IMR-90 (cell line): ENCODE results near the gene PEX7. TPM values are rescaled to one million over a fixed set of nuclear protein-coding genes. Genes with fewer than 3 reads are reported as not detected.
"Not testable (repeated sequence)": the region's sequence is repeated elsewhere in the genome, so short reads cannot be mapped to it uniquely, and the experiment has no call there.

ENCODE experiments used
- ATAC-seq: fragments of 200-7000 bp; cut with Tn5 transposase; 2 replicates; pipeline ENCODE4 v1.9.1; 2020; ENCODE audit warnings: low read depth, mild to moderate bottlenecking, moderate library complexity
- BruUV-seq: library from RNA; stranded (reverse); fragments of 400-500 nt; replicated peaks from 2 replicates; lab custom pipeline; 2021; lab: Mats Ljungman, UMichigan
- CTCF ChIA-PET: fragments of 300-600 bp; formaldehyde crosslinking; extraction: SDS; loops from one replicate; lab custom pipeline; 2021; ENCODE audit warnings: antibody characterized with exemption; lab: Yijun Ruan, JAX
- POLR2A ChIA-PET: fragments of 300-600 bp; sonication (Branson Sonifier 250); formaldehyde crosslinking; loops from one replicate; lab custom pipeline; 2022; ENCODE audit warnings: antibody characterized with exemption; ENCODE audit not compliant: unreplicated experiment; lab: Charles Lee
- DNase-seq: peaks from one replicate; pipeline ENCODE4 v3.0.0; 2013
- H2AFZ ChIP-seq: replicated peaks from 2 replicates; pipeline ENCODE3; 2013; ENCODE audit warnings: low read length, mild to moderate bottlenecking; ENCODE audit not compliant: poor library complexity
- H2AK5ac ChIP-seq: 2 replicates; pipeline ENCODE4 v1.6.1; 2013; ENCODE audit warnings: low read depth, low read length, inconsistent platforms
- H2AK9ac ChIP-seq: replicated peaks from 2 replicates; pipeline ENCODE3; 2013; ENCODE audit warnings: mild to moderate bottlenecking, low read depth, low read length, moderate library complexity; ENCODE audit not compliant: poor library complexity
- H2BK120ac ChIP-seq: 2 replicates; pipeline ENCODE4 v1.6.1; 2013; ENCODE audit warnings: low read depth, low read length, inconsistent platforms
- H2BK15ac ChIP-seq: 3 replicates; pipeline ENCODE4 v1.6.1; 2013; ENCODE audit warnings: low read depth, low read length, inconsistent platforms
- H2BK20ac ChIP-seq: 2 replicates; pipeline ENCODE4 v1.6.1; 2013; ENCODE audit warnings: low read depth, mild to moderate bottlenecking, inconsistent platforms, low read length, moderate library complexity
- H2BK5ac ChIP-seq: 2 replicates; pipeline ENCODE4 v1.6.1; 2013; ENCODE audit warnings: mild to moderate bottlenecking, low read depth, low read length, inconsistent platforms; ENCODE audit not compliant: poor library complexity, severe bottlenecking
- H3K14ac ChIP-seq: replicated peaks from 2 replicates; pipeline ENCODE4 v1.6.1; 2013; ENCODE audit warnings: low read depth, low read length, inconsistent platforms
- H3K18ac ChIP-seq: 2 replicates; pipeline ENCODE4 v1.6.1; 2013; ENCODE audit warnings: low read depth, low read length, control low read depth
- H3K23ac ChIP-seq: 2 replicates; pipeline ENCODE4 v1.6.1; 2013; ENCODE audit warnings: low read depth, low read length, inconsistent platforms
- H3K27ac ChIP-seq: 2 replicates; pipeline ENCODE4 v1.5.1; 2013; ENCODE audit warnings: mild to moderate bottlenecking, control low read depth, low read length; ENCODE audit not compliant: insufficient read depth
- H3K27me3 ChIP-seq: 2 replicates; pipeline ENCODE4 v1.6.1; 2013; ENCODE audit warnings: low read length; ENCODE audit not compliant: control insufficient read depth, insufficient read depth
- H3K36me3 ChIP-seq: 2 replicates; pipeline ENCODE4 v1.6.1; 2013; ENCODE audit warnings: low read length, mixed read lengths; ENCODE audit not compliant: control insufficient read depth, insufficient read depth
- H3K4ac ChIP-seq: 2 replicates; pipeline ENCODE4 v1.6.1; 2013; ENCODE audit warnings: low read depth, low read length, inconsistent platforms
- H3K4me1 ChIP-seq: 2 replicates; pipeline ENCODE4 v1.6.1; 2013; ENCODE audit warnings: low read length, mixed read lengths; ENCODE audit not compliant: control insufficient read depth, insufficient read depth
- H3K4me2 ChIP-seq: 2 replicates; pipeline ENCODE4 v1.6.1; 2013; ENCODE audit warnings: low read depth, mild to moderate bottlenecking, control low read depth, low read length, moderate library complexity
- H3K4me3 ChIP-seq: 2 replicates; pipeline ENCODE4 v1.5.1; 2013; ENCODE audit warnings: low read depth, mild to moderate bottlenecking, control low read depth, low read length, moderate library complexity; ENCODE audit not compliant: insufficient read depth
- H3K56ac ChIP-seq: 2 replicates; pipeline ENCODE4 v1.6.1; 2013; ENCODE audit warnings: low read length, inconsistent platforms; ENCODE audit not compliant: insufficient read depth; ENCODE audit errors: extremely low read depth
- H3K79me1 ChIP-seq, 2 experiments: 2 replicates each; pipeline ENCODE4 v1.6.1; 2013; ENCODE audit warnings: low read length in 2 of 2, inconsistent platforms in 1 of 2, low read depth in 1 of 2
- H3K9ac ChIP-seq: 2 replicates; pipeline ENCODE4 v1.6.1; 2013; ENCODE audit warnings: low read depth, low read length, control low read depth
- H3K9me1 ChIP-seq: 2 replicates; pipeline ENCODE4 v1.6.1; 2013; ENCODE audit warnings: low read length, inconsistent platforms; ENCODE audit not compliant: insufficient read depth
- H3K9me3 ChIP-seq: 2 replicates; pipeline ENCODE4 v1.6.1; 2013; ENCODE audit warnings: low read length; ENCODE audit not compliant: control insufficient read depth, insufficient read depth
- H4K20me1 ChIP-seq: 2 replicates; pipeline ENCODE4 v1.6.1; 2013; ENCODE audit warnings: low read length, inconsistent platforms; ENCODE audit not compliant: insufficient read depth
- H4K5ac ChIP-seq: 2 replicates; pipeline ENCODE4 v1.6.1; 2013; ENCODE audit warnings: mild to moderate bottlenecking, low read depth, low read length, control low read depth
- H4K8ac ChIP-seq, 2 experiments: 2 replicates each; pipeline ENCODE4 v1.6.1; 2013; ENCODE audit warnings: low read depth in 2 of 2, low read length in 2 of 2, control low read depth in 1 of 2, inconsistent platforms in 1 of 2
- H4K91ac ChIP-seq: 2 replicates; pipeline ENCODE4 v1.6.1; 2013; ENCODE audit warnings: low read depth, low read length, inconsistent platforms; ENCODE audit not compliant: insufficient read depth
- WGBS, 2 experiments: methylation state at CpG; one replicate each; pipeline versions ENCODE4 v1.1.5 to v1.1.7; 2013; ENCODE audit warnings: missing lambda C conversion rate in 2 of 2; ENCODE audit not compliant: insufficient read length in 1 of 2; ENCODE audit errors: extremely low coverage in 2 of 2; 5-methylcytosine and 5-hydroxymethylcytosine counted together
- dilution Hi-C: fragments of 300-500 bp; cut with HindIII; formaldehyde crosslinking; loops from one replicate; pipeline ENCODE4 v1.14.3; 2018; ENCODE audit warnings: low sequenced_read_pairs; ENCODE audit not compliant: unreplicated experiment
- in situ Hi-C: fragments of 300-500 bp; cut with MboI; formaldehyde crosslinking; loops from 3 replicates; pipeline ENCODE4 v1.14.3; 2019; ENCODE audit warnings: low sequenced_read_pairs, inconsistent platforms, mixed read lengths
- intact Hi-C: fragments of 100-400 bp; cut with micrococcal nuclease; formaldehyde crosslinking; loops from 2 replicates; pipeline ENCODE4 v1.10.0; 2022
- polyA plus RNA-seq, 3 experiments: library from polyadenylated mRNA; depleted of rRNA; stranded (reverse); fragments of >200 nt; gene quantifications; 2 replicates each; pipeline ENCODE4 v1.2.3, GENCODE V29; 2012; ENCODE audit warnings: low replicate concordance in 1 of 3
- total RNA-seq: library from RNA; depleted of rRNA; stranded (reverse); fragments of >200 nt; gene quantifications from 2 replicates; pipeline ENCODE4 v1.2.3, GENCODE V29; 2012

PEX7 gene
- total and polyA plus RNA-seq, 2 of the 4 experiments (the other 2 are of a cell fraction): 5.4 to 7.0 TPM

- H2AK5ac ChIP-seq, BruUV-seq, H3K27me3 ChIP-seq, ATAC-seq, H3K4ac ChIP-seq, H3K4me3 ChIP-seq, H4K5ac ChIP-seq, H4K91ac ChIP-seq, H2BK120ac ChIP-seq, H3K4me1 ChIP-seq, CTCF ChIA-PET, H3K9me3 ChIP-seq, H3K9ac ChIP-seq, H3K56ac ChIP-seq, H3K9me1 ChIP-seq, H2AK9ac ChIP-seq, H3K18ac ChIP-seq, H2BK20ac ChIP-seq, H2BK5ac ChIP-seq, H3K27ac ChIP-seq, H3K4me2 ChIP-seq, H2AFZ ChIP-seq, H2BK15ac ChIP-seq, dilution Hi-C loops, H4K8ac ChIP-seq, H4K20me1 ChIP-seq, H3K23ac ChIP-seq, H3K79me1 ChIP-seq, H3K36me3 ChIP-seq, DNase-seq, H3K14ac ChIP-seq: not testable (repeated sequence)
- intact Hi-C loops: loop anchor here (5.0 kb wide), 2 partner anchors 462 to 787 kb away; no protein-coding TSS in a partner anchor
- in situ Hi-C loops: loop anchor here (10.0 kb wide), 1 partner anchor 165 kb away; no protein-coding TSS in a partner anchor
- WGBS, 2 experiments: no CpG with 5 or more reads among the region's 4 CpGs
- POLR2A ChIA-PET: interaction anchor here (0.7 kb wide), 1 partner anchor 46 kb away, joined by 3 read pairs; no protein-coding TSS in a partner anchor
Observed at GRCh38 chr6:136849979-136850563, 27.7 kb downstream of the PEX7 start.
